NCI-H524 (cell line): ENCODE results near the gene CYP46A1.
A peak's percentile ranks its signal among the peaks of the same experiment; 100 is the strongest.
"Not testable (repeated sequence)": the region's sequence is repeated elsewhere in the genome, so short reads cannot be mapped to it uniquely, and the experiment has no call there.

Source experiments
- DNase-seq, 2 experiments: peaks; one replicate each; lab custom pipeline; 2025; lab: John Stamatoyannopoulos, UW

Gene CYP46A1

GRCh38 chr14:99683619-99684409 lies at the start of gene CYP46A1:
TSS of gene CYP46A1 (plus strand) at chr14:99684298. CDS start at chr14:99684418, 120 bp downstream.
- peak; percentile 99 to 100 for DNase-seq

- no peak for DNase-seq
These were observed 49.7 kb upstream of the CYP46A1 start for GRCh38 chr14:99634443-99634842.

GRCh38 chr14:99635116-99635515 lies 49.0 kb upstream of the CYP46A1 start:
- no peak for DNase-seq

- DNase-seq, result no peak
These were observed 47.6 kb upstream of the CYP46A1 start for GRCh38 chr14:99636487-99636886.

GRCh38 chr14:99637624-99638023 lies 46.5 kb upstream of the CYP46A1 start:
- no peak for DNase-seq

GRCh38 chr14:99642771-99643170 lies 41.3 kb upstream of the CYP46A1 start:
- DNase-seq, result not testable (repeated sequence)

GRCh38 chr14:99643343-99643742 lies 40.8 kb upstream of the CYP46A1 start:
- no peak for DNase-seq

- DNase-seq, result no peak
These were observed 40.0 kb upstream of the CYP46A1 start for GRCh38 chr14:99644035-99644587.

- no peak for DNase-seq
These were observed 39.2 kb upstream of the CYP46A1 start, which contains the start of gene HHIPL1 for GRCh38 chr14:99644723-99645544. TSS of gene HHIPL1 (plus strand) at chr14:99645129. CDS start at chr14:99645208, 79 bp downstream.

- no peak for DNase-seq
These were observed 38.3 kb upstream of the CYP46A1 start for GRCh38 chr14:99645545-99646505.

GRCh38 chr14:99647411-99647810 lies 36.7 kb upstream of the CYP46A1 start:
- DNase-seq, result no peak

- no peak for DNase-seq
These were observed 35.9 kb upstream of the CYP46A1 start for GRCh38 chr14:99648027-99648784.

GRCh38 chr14:99649219-99649618 lies 34.9 kb upstream of the CYP46A1 start:
- DNase-seq, result no peak

- no peak for DNase-seq
These were observed 34.5 kb upstream of the CYP46A1 start for GRCh38 chr14:99649643-99650042.

GRCh38 chr14:99650189-99650588 lies 33.9 kb upstream of the CYP46A1 start:
- DNase-seq, result no peak

- no peak for DNase-seq
These were observed 31.9 kb upstream of the CYP46A1 start for GRCh38 chr14:99651953-99652746.

- peak; percentile 71 to 91 for DNase-seq
These were observed 29.7 kb upstream of the CYP46A1 start for GRCh38 chr14:99654235-99654985.

GRCh38 chr14:99655521-99655920 lies 28.6 kb upstream of the CYP46A1 start:
- DNase-seq, result no peak

GRCh38 chr14:99656171-99656570 lies 27.9 kb upstream of the CYP46A1 start:
- DNase-seq, result no peak
